H9 (cell line): ENCODE data around the gene EEF1AKMT2. TPM values are rescaled to one million over a fixed set of nuclear protein-coding genes. Genes with fewer than 3 reads are reported as not detected.

ENCODE experiments used
- DNase-seq: peaks from one replicate; pipeline ENCODE4 v3.0.0-alpha.2; 2017
- H2AFZ ChIP-seq: one replicate; pipeline ENCODE4 v1.6.1; 2013; ENCODE audit warnings: mild to moderate bottlenecking, low read length, control low read depth, moderate library complexity
- H2AK5ac ChIP-seq: 2 replicates; pipeline ENCODE4 v1.6.1; 2013; ENCODE audit warnings: low read length, control low read depth, mixed read lengths; ENCODE audit not compliant: insufficient read length
- H2BK120ac ChIP-seq: one replicate; pipeline ENCODE4 v1.6.1; 2013; ENCODE audit warnings: low read depth, mild to moderate bottlenecking, low read length, control low read depth, inconsistent platforms; ENCODE audit not compliant: poor library complexity, severe bottlenecking
- H2BK12ac ChIP-seq: 2 replicates; pipeline ENCODE4 v1.6.1; 2013; ENCODE audit warnings: low read length, control low read depth, mixed read lengths, low read depth; ENCODE audit not compliant: insufficient read length
- H2BK15ac ChIP-seq: 2 replicates; pipeline ENCODE4 v1.6.1; 2013; ENCODE audit warnings: low read depth, low read length, control low read depth
- H2BK20ac ChIP-seq: one replicate; pipeline ENCODE4 v1.6.1; 2013; ENCODE audit warnings: low read depth, mild to moderate bottlenecking, low read length, control low read depth, inconsistent platforms; ENCODE audit not compliant: poor library complexity, severe bottlenecking
- H2BK5ac ChIP-seq: 2 replicates; pipeline ENCODE4 v1.6.1; 2013; ENCODE audit warnings: low read length, control low read depth, mixed read lengths; ENCODE audit not compliant: insufficient read length
- H3K14ac ChIP-seq: 2 replicates; pipeline ENCODE4 v1.6.1; 2013; ENCODE audit warnings: low read length, control low read depth; ENCODE audit not compliant: insufficient read depth
- H3K18ac ChIP-seq: 2 replicates; pipeline ENCODE4 v1.6.1; 2013; ENCODE audit warnings: low read depth, mild to moderate bottlenecking, mixed read lengths, low read length, control low read depth; ENCODE audit not compliant: insufficient read length
- H3K23ac ChIP-seq: 2 replicates; pipeline ENCODE4 v1.6.1; 2013; ENCODE audit warnings: low read length, control low read depth, mixed read lengths, low read depth; ENCODE audit not compliant: insufficient read length
- H3K23me2 ChIP-seq: 2 replicates; pipeline ENCODE4 v1.6.1; 2013; ENCODE audit warnings: low read depth, mild to moderate bottlenecking, mixed read lengths, low read length, control low read depth; ENCODE audit not compliant: insufficient read length, poor library complexity, severe bottlenecking
- H3K27ac ChIP-seq: 2 replicates; pipeline ENCODE4 v1.5.1; 2013; ENCODE audit warnings: low read length, control low read depth, mixed read lengths, low read depth; ENCODE audit not compliant: insufficient read length
- H3K27me3 ChIP-seq: 2 replicates; pipeline ENCODE4 v1.6.1; 2013; ENCODE audit warnings: low read length, control low read depth, inconsistent platforms; ENCODE audit not compliant: insufficient read depth
- H3K4ac ChIP-seq: 2 replicates; pipeline ENCODE4 v1.6.1; 2013; ENCODE audit warnings: low read depth, mild to moderate bottlenecking, control low read depth, inconsistent platforms, low read length, moderate library complexity
- H3K4me1 ChIP-seq: 2 replicates; pipeline ENCODE4 v1.6.1; 2013; ENCODE audit warnings: low read length, control low read depth, inconsistent platforms; ENCODE audit not compliant: insufficient read depth
- H3K4me2 ChIP-seq: 2 replicates; pipeline ENCODE4 v1.6.1; 2013; ENCODE audit warnings: low read length, control low read depth, mixed read lengths; ENCODE audit not compliant: insufficient read length, insufficient read depth
- H3K56ac ChIP-seq: 2 replicates; pipeline ENCODE4 v1.6.1; 2013; ENCODE audit warnings: low read depth, mild to moderate bottlenecking, mixed read lengths, low read length, control low read depth; ENCODE audit not compliant: insufficient read length
- H3K79me1 ChIP-seq: 2 replicates; pipeline ENCODE4 v1.6.1; 2013; ENCODE audit warnings: low read depth, mild to moderate bottlenecking, moderate library complexity, low read length, control low read depth, inconsistent platforms; ENCODE audit not compliant: insufficient read depth, poor library complexity, severe bottlenecking
- H3K79me2 ChIP-seq: 2 replicates; pipeline ENCODE4 v1.6.1; 2013; ENCODE audit warnings: low read length, control low read depth, inconsistent platforms; ENCODE audit not compliant: insufficient read depth
- H3K9ac ChIP-seq: 2 replicates; pipeline ENCODE4 v1.6.1; 2013; ENCODE audit warnings: low read length, control low read depth, mixed read lengths; ENCODE audit not compliant: insufficient read length; ENCODE audit errors: extremely low read depth
- H3K9me3 ChIP-seq: one replicate; pipeline ENCODE4 v1.6.1; 2013; ENCODE audit warnings: low read depth, low read length, inconsistent platforms; ENCODE audit not compliant: control insufficient read depth
- H3T11ph ChIP-seq: one replicate; pipeline ENCODE4 v1.6.1; 2013; ENCODE audit warnings: mild to moderate bottlenecking, low read length, control low read depth, inconsistent platforms
- H4K20me1 ChIP-seq: one replicate; pipeline ENCODE4 v1.6.1; 2013; ENCODE audit not compliant: control insufficient read depth, insufficient read length, insufficient read depth
- H4K5ac ChIP-seq: 2 replicates; pipeline ENCODE4 v1.6.1; 2013; ENCODE audit warnings: low read depth, mild to moderate bottlenecking, mixed read lengths, low read length, control low read depth; ENCODE audit not compliant: insufficient read length
- H4K8ac ChIP-seq: replicated peaks from 2 replicates; pipeline ENCODE4 v1.6.1; 2013; ENCODE audit warnings: low read length, control low read depth, mixed read lengths, low read depth; ENCODE audit not compliant: insufficient read length
- H4K91ac ChIP-seq: 2 replicates; pipeline ENCODE4 v1.6.1; 2013; ENCODE audit warnings: low read depth, mild to moderate bottlenecking, moderate library complexity, mixed read lengths, low read length, control low read depth; ENCODE audit not compliant: insufficient read length
- H3K27ac Mint-ChIP-seq, 3 experiments: 2 replicates in 2 of 3; 3 replicates in 1 of 3; pipeline ENCODE4 v1.8.0; 2020 to 2021; ENCODE audit warnings: mixed read lengths in 3 of 3, mild to moderate bottlenecking in 1 of 3, moderate library complexity in 1 of 3
- H3K27me3 Mint-ChIP-seq: 2 replicates; pipeline ENCODE4 v1.8.0; 2021; ENCODE audit warnings: low read depth, mild to moderate bottlenecking, moderate library complexity, mixed read lengths
- H3K36me3 Mint-ChIP-seq, 3 experiments: 2 replicates in 2 of 3; 3 replicates in 1 of 3; pipeline ENCODE4 v1.8.0; 2020 to 2021; ENCODE audit warnings: low read depth in 3 of 3, mixed read lengths in 3 of 3; ENCODE audit not compliant: insufficient read depth in 1 of 3
- H3K4me1 Mint-ChIP-seq, 2 experiments: 2 replicates each; pipeline ENCODE4 v1.8.0; 2020; ENCODE audit warnings: mixed read lengths in 2 of 2
- H3K4me3 Mint-ChIP-seq, 2 experiments: 2 replicates in 1 of 2; 3 replicates in 1 of 2; pipeline ENCODE4 v1.8.0; 2020 to 2021; ENCODE audit warnings: mild to moderate bottlenecking in 2 of 2, mixed read lengths in 2 of 2, moderate library complexity in 1 of 2
- H3K9me3 Mint-ChIP-seq, 2 experiments: 2 replicates in 1 of 2; 3 replicates in 1 of 2; pipeline ENCODE4 v1.8.0; 2020; ENCODE audit warnings: mild to moderate bottlenecking in 2 of 2, mixed read lengths in 2 of 2, moderate library complexity in 1 of 2
- CTCF ChIP-seq: fragments of 200-600 bp; sonication (generic); conservative IDR thresholded peaks from 3 replicates; pipeline ENCODE4 v1.8.0; 2021; ENCODE audit warnings: antibody characterized with exemption, mild to moderate bottlenecking
- WGBS: extraction: QIAGEN DNeasy Blood & Tissue Kit; methylation state at CpG from one replicate; pipeline ENCODE4 v1.1.7; 2013; ENCODE audit warnings: missing lambda C conversion rate, low lambda C conversion rate, mixed read lengths; ENCODE audit not compliant: insufficient read length; ENCODE audit errors: extremely low coverage; 5-methylcytosine and 5-hydroxymethylcytosine counted together
- total RNA-seq: library from RNA; stranded (reverse); gene quantifications from 2 replicates; pipeline ENCODE4 v1.2.1, GENCODE V29; 2021

EEF1AKMT2 gene
- total RNA-seq, 1 experiment from 2014 or later = 19.0 TPM

DNA sequence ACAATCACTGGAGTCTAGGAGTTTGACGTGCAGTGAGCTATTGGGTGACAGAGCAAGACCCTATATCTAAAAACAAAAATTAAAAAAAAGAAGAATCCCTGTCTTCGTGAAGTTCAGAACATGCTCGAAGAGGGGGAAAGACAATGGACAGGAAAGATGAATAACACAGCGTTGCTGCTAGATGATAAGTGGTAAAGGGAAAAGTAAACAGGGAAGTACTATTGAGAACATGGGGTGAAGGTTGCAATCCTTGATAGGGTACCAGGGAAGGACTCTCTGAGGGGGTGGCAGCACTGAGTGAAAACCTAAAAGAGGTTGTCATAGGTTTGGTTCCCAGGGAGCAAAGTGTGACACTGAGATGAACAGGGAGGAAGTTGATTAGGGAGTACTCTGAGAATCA is 7.1 kb upstream of the EEF1AKMT2 start:
- Mint-ChIP-seq H3K27ac (no peak overlapping the region), H3K9me3 (no peaks in the 10 kb centered on the region), H3K4me3 (no peak overlapping the region), H3K36me3 (no peaks in the 10 kb centered on the region), H3K27me3 (peaks cover 4% of the 10 kb centered on the region), H3K4me1 (peaks cover 20 to 21% of the 10 kb centered on the region in 2 experiments)
- Histone ChIP-seq H2BK15ac (no peak overlapping the region), H4K5ac (no peak overlapping the region), H3T11ph (no peak overlapping the region), H2BK20ac (no peak overlapping the region), H3K4me2 (no peak overlapping the region), H2BK5ac (no peak overlapping the region), H3K79me2 (peaks cover 8% of the 10 kb centered on the region; the same call in 1 of the 2 replicates), H3K56ac (no peak overlapping the region), H3K14ac (no peak overlapping the region), H3K9ac (no peak overlapping the region), H4K8ac (no peak overlapping the region), H4K20me1 (no peaks in the 10 kb centered on the region), H3K23ac (no peak overlapping the region), H3K4me1 (no peaks in the 10 kb centered on the region; the same call in 1 of the 2 replicates), H2BK120ac (no peak overlapping the region), H4K91ac (no peak overlapping the region), H3K27ac (no peak overlapping the region), H2AK5ac (no peak overlapping the region), H3K27me3 (no peaks in the 10 kb centered on the region), H3K4ac (no peak overlapping the region), H3K79me1 (no peaks in the 10 kb centered on the region), H2BK12ac (no peak overlapping the region), H2AFZ (no peak overlapping the region), H3K23me2 (peaks cover 7% of the 10 kb centered on the region), H3K18ac (no peak overlapping the region), H3K9me3 (no peaks in the 10 kb centered on the region)
- DNase-seq = no peak
- no CpG with 5 or more reads among the region's 4 CpGs for WGBS
- TF ChIP-seq CTCF = no peak
